ENCODE results near the gene CD40. TPM values are rescaled to one million over a fixed set of nuclear protein-coding genes. Genes with fewer than 3 reads are reported as not detected.

Gene CD40
- total RNA-seq, 1 donor from 2014 or later = 3.7 TPM

DNA sequence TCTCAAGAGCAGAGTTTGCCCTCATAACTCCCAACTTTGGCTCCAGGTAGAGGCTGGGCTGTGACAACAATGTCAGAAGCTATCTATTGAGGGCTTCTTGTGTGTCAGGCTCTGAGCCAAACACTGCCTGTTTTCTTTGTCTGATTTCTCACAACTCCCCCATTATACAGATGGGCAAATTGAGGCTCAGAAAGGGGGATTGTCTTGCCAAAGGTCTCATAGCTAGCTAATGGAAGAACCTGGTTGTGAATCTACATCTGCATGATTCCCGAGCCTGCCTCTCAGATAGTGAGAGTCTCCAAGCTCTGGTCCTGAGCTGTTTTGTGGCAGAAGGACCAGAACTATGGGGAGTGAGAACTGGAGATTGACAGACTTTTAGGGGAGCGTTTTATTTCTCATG lies 1.4 kb downstream of the CD40 start:
- no peaks in the 10 kb centered on the region for H3K27me3 ChIP-seq (ENCODE audit: control insufficient read depth in 3 of 3, insufficient read depth in 3 of 3, low read length in 3 of 3)
- H3K9ac ChIP-seq (ENCODE audit: low read depth in 1 of 3, low read length in 3 of 3) = no peak overlapping the region
- H3K36me3 ChIP-seq (ENCODE audit: control insufficient read depth in 3 of 3, insufficient read depth in 3 of 3, low read length in 3 of 3) = peaks cover 15 to 19% (median 15%) of the 10 kb centered on the region in 3 donors
- no peaks in the 10 kb centered on the region for H3K9me3 ChIP-seq (ENCODE audit: control insufficient read depth in 3 of 3, low read length in 3 of 3)
- H3K4me1 ChIP-seq (ENCODE audit: control insufficient read depth in 3 of 3, insufficient read depth in 3 of 3, low read length in 3 of 3) = peaks cover 11 to 27% (median 21%) of the 10 kb centered on the region in 3 donors
- H3K27ac ChIP-seq (ENCODE audit: low read depth, low read length) = no peak overlapping the region
- H3K4me3 ChIP-seq (ENCODE audit: low read length in 3 of 3) = no peak overlapping the region

DNA sequence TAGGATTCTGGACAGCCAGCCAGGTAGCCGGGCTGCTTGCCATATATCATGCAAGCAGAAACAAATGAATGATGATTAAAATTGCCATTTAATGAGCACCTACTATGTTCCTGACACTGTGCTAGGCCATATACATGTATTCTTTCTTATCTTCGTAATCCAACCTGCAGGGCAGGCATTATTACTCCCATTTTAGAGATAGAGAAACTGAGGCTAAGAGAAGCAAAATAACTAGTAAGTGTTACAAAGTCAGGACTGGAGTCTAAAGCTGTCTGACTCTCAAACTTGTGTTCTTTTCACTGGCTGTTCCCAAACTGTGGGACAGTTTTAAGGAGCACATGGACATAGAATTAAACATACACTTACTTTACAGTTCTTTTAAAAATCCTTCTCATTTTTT lies 2.0 kb downstream of the CD40 start:
- no peak overlapping the region for H3K4me3 ChIP-seq (ENCODE audit: low read length in 3 of 3)
- peaks cover 11 to 27% (median 21%) of the 10 kb centered on the region in 3 donors for H3K4me1 ChIP-seq (ENCODE audit: control insufficient read depth in 3 of 3, insufficient read depth in 3 of 3, low read length in 3 of 3)
- no peaks in the 10 kb centered on the region for H3K27me3 ChIP-seq (ENCODE audit: control insufficient read depth in 3 of 3, insufficient read depth in 3 of 3, low read length in 3 of 3)
- no peak overlapping the region for H3K9ac ChIP-seq (ENCODE audit: low read depth in 1 of 3, low read length in 3 of 3)
- no peak overlapping the region for H3K27ac ChIP-seq (ENCODE audit: low read depth, low read length)
- no peaks in the 10 kb centered on the region for H3K9me3 ChIP-seq (ENCODE audit: control insufficient read depth in 3 of 3, low read length in 3 of 3)
- H3K36me3 ChIP-seq (ENCODE audit: control insufficient read depth in 3 of 3, insufficient read depth in 3 of 3, low read length in 3 of 3) = peaks cover 15 to 19% (median 16%) of the 10 kb centered on the region in 3 donors

DNA sequence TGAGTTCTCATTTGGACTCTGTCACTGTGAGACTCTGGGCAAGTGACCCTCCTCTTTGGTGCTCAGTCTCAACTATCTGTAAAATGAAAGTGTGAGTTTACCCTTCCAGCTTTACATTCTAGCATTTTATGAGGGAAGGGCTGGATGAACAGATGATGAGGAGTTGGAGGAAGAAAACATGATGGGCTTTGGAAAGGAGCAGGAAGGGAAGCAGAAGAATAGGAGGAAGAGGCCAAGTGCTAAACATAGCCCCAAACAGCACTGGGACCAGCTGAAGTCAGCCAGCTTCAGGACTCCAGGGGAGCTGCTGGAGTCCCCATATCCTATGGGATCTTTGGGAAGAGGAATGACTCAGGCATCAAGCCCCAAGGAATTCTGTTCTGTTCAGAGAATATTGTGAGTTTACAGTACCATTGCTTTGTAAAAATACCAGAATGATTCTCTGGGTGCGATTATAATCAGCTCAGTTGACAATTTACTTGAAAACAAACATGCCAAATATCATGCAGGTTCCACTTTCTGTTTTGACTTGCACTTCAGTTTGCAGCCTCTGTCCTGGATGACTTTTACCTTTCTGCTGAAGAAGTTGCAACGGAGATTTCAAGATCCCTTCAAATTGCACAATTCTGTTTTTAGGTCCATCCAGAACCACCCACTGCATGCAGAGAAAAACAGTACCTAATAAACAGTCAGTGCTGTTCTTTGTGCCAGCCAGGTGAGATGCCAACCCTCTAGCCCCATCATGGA lies 3.2 kb downstream of the CD40 start:
- Histone ChIP-seq H3K9ac (ENCODE audit: low read depth in 1 of 3, low read length in 3 of 3) (no peak overlapping the region), H3K4me3 (ENCODE audit: low read length in 3 of 3) (no peak overlapping the region), H3K9me3 (ENCODE audit: control insufficient read depth in 3 of 3, low read length in 3 of 3) (no peaks in the 10 kb centered on the region), H3K27ac (ENCODE audit: low read depth, low read length) (no peak overlapping the region), H3K36me3 (ENCODE audit: control insufficient read depth in 3 of 3, insufficient read depth in 3 of 3, low read length in 3 of 3) (peaks cover 18 to 21% (median 19%) of the 10 kb centered on the region in 3 donors), H3K27me3 (ENCODE audit: control insufficient read depth in 3 of 3, insufficient read depth in 3 of 3, low read length in 3 of 3) (no peaks in the 10 kb centered on the region), H3K4me1 (ENCODE audit: control insufficient read depth in 3 of 3, insufficient read depth in 3 of 3, low read length in 3 of 3) (peaks cover 11 to 27% (median 21%) of the 10 kb centered on the region in 3 donors)

DNA sequence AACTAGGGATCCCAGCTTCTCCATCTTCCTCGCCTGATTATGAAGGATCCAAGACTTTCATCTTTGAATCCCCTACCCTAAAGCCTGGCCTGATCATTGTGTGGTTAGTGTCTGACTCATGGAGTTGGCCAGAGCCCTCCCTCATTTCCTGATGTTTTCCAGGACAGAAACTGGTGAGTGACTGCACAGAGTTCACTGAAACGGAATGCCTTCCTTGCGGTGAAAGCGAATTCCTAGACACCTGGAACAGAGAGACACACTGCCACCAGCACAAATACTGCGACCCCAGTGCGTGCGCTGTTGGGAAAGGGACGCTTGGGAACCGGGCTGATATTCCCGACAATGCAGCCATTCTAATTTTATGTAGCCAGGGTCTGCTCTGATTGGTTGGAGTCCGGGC lies 4.0 kb downstream of the CD40 start:
- Histone ChIP-seq H3K4me1 (ENCODE audit: control insufficient read depth in 3 of 3, insufficient read depth in 3 of 3, low read length in 3 of 3) (peaks cover 11 to 27% (median 21%) of the 10 kb centered on the region in 3 donors), H3K9me3 (ENCODE audit: control insufficient read depth in 3 of 3, low read length in 3 of 3) (no peaks in the 10 kb centered on the region), H3K36me3 (ENCODE audit: control insufficient read depth in 3 of 3, insufficient read depth in 3 of 3, low read length in 3 of 3) (peaks cover 21 to 25% (median 23%) of the 10 kb centered on the region in 3 donors), H3K27me3 (ENCODE audit: control insufficient read depth in 3 of 3, insufficient read depth in 3 of 3, low read length in 3 of 3) (no peaks in the 10 kb centered on the region), H3K9ac (ENCODE audit: low read depth in 1 of 3, low read length in 3 of 3) (no peak overlapping the region), H3K27ac (ENCODE audit: low read depth, low read length) (no peak overlapping the region), H3K4me3 (ENCODE audit: low read length in 3 of 3) (no peak overlapping the region)

DNA sequence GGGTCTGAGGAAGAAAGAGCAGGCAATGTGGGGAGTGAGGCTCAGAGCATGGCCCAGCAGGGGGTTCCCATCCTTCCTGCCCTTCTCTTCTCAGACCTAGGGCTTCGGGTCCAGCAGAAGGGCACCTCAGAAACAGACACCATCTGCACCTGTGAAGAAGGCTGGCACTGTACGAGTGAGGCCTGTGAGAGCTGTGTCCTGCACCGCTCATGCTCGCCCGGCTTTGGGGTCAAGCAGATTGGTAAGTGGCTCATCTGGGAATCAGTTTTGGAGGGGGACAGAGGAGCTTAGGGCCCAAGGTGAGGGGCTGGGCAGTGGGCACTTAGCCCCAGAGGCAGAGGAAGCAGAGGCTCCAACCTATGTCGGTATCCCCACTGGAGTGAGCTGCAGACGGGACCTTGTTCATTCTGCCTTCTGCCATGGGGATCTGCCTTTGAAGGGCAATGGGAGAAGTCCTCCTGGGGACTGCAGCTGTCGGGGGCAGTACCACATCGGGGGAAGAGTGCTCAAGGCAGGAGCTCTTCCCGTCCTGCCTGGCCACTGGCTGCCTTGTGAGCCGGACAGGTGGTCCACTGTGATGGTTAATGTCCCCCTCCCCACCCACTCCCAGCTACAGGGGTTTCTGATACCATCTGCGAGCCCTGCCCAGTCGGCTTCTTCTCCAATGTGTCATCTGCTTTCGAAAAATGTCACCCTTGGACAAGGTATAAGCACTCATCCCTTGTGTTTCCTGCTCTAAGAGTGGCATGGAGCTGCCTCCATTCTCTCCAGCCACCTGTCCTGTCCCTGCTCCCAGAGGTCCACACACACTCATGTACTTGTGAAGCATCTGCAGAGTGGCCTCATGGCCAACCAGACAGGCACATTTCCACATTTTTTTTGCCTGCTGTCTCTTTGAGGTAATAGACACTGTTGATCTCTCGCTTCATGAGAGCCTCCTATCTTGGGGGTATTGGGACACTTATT lies 4.7 kb downstream of the CD40 start:
- no peaks in the 10 kb centered on the region for H3K9me3 ChIP-seq (ENCODE audit: control insufficient read depth in 3 of 3, low read length in 3 of 3)
- no peak overlapping the region for H3K9ac ChIP-seq (ENCODE audit: low read depth in 1 of 3, low read length in 3 of 3)
- H3K36me3 ChIP-seq (ENCODE audit: control insufficient read depth in 3 of 3, insufficient read depth in 3 of 3, low read length in 3 of 3) = peaks cover 21 to 25% (median 23%) of the 10 kb centered on the region in 3 donors
- no peak overlapping the region for H3K4me3 ChIP-seq (ENCODE audit: low read length in 3 of 3)
- peaks cover 7 to 23% (median 15%) of the 10 kb centered on the region in 3 donors for H3K4me1 ChIP-seq (ENCODE audit: control insufficient read depth in 3 of 3, insufficient read depth in 3 of 3, low read length in 3 of 3)
- no peaks in the 10 kb centered on the region for H3K27me3 ChIP-seq (ENCODE audit: control insufficient read depth in 3 of 3, insufficient read depth in 3 of 3, low read length in 3 of 3)
- no peak overlapping the region for H3K27ac ChIP-seq (ENCODE audit: low read depth, low read length)

DNA sequence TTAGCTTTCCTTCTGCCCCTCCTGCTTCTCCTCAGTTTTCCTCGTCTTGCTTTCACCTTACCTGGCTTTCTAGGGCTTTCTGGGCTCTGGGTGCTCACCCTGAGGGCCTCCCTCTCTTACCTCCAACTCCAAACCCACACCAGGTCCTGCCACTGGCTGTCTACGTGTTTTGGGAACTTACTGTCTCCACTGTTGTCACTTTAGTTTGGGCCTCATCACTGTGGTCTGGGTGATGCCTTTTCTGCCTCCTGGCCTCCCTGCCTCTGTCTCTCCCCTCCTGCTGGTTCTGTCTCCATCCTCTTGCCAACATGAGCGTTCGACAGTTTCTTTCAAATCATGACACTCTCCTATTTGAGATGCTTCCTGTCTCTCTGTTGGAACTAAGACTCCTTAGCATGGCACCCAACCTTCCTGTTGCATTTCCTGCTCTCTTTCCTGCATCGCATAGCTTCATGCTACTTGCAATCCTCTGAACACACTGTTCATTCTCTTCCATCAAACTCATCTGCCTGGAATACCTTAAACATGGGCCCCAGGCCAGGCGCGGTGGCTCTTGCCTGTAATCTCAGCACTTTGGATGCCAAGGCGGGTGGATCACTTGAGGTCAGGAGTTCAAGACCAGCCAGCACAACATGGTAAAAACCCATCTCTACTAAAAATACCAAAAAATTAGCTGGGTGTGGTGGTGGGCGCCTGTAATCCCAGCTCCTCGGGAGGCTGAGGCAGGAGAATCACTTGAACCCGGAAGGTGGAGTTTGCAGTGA lies 5.5 kb downstream of the CD40 start:
- H3K27ac ChIP-seq (ENCODE audit: low read depth, low read length) = no peak overlapping the region
- no peaks in the 10 kb centered on the region for H3K9me3 ChIP-seq (ENCODE audit: control insufficient read depth in 3 of 3, low read length in 3 of 3)
- H3K36me3 ChIP-seq (ENCODE audit: control insufficient read depth in 3 of 3, insufficient read depth in 3 of 3, low read length in 3 of 3) = peaks cover 21 to 25% (median 23%) of the 10 kb centered on the region in 3 donors
- H3K4me1 ChIP-seq (ENCODE audit: control insufficient read depth in 3 of 3, insufficient read depth in 3 of 3, low read length in 3 of 3) = peaks cover 5 to 19% (median 14%) of the 10 kb centered on the region in 3 donors
- H3K27me3 ChIP-seq (ENCODE audit: control insufficient read depth in 3 of 3, insufficient read depth in 3 of 3, low read length in 3 of 3) = peaks cover 0 to 4% (median 0%) of the 10 kb centered on the region in 3 donors
- H3K9ac ChIP-seq (ENCODE audit: low read depth in 1 of 3, low read length in 3 of 3) = no peak overlapping the region
- no peak overlapping the region for H3K4me3 ChIP-seq (ENCODE audit: low read length in 3 of 3)

DNA sequence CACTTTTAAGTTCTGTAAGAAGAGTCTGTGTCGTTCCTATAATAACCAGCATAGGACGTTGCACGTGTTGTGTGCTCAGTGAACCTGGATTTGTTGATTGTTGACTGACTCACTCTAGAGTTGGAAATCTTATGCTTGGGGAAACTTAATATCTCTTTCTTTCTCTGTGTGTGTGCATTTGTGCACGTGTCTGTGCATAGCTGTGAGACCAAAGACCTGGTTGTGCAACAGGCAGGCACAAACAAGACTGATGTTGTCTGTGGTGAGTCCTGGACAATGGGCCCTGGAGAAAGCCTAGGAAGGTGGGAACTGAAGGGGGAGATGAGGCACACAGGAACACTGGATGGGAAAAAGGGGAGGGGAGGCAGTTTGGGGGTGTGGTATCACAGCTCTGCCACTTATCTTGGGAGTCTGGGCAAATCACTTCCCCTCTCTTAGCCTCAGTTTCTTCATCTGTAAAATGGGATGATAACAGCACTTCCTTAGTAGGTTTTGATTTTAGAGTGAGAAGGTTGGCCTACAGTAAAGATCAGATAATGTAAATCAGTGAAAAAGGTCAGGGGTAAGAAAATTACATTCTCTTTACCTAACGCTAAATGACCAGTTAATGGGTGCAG lies 8.4 kb downstream of the CD40 start:
- Histone ChIP-seq H3K27me3 (ENCODE audit: control insufficient read depth in 3 of 3, insufficient read depth in 3 of 3, low read length in 3 of 3) (peaks cover 0 to 16% (median 10%) of the 10 kb centered on the region in 3 donors), H3K36me3 (ENCODE audit: control insufficient read depth in 3 of 3, insufficient read depth in 3 of 3, low read length in 3 of 3) (peaks cover 21 to 25% (median 23%) of the 10 kb centered on the region in 3 donors), H3K4me1 (ENCODE audit: control insufficient read depth in 3 of 3, insufficient read depth in 3 of 3, low read length in 3 of 3) (peaks cover 9 to 14% (median 12%) of the 10 kb centered on the region in 3 donors), H3K9me3 (ENCODE audit: control insufficient read depth in 3 of 3, low read length in 3 of 3) (no peaks in the 10 kb centered on the region), H3K4me3 (ENCODE audit: low read length in 3 of 3) (no peak overlapping the region), H3K9ac (ENCODE audit: low read depth in 1 of 3, low read length in 3 of 3) (no peak overlapping the region), H3K27ac (ENCODE audit: low read depth, low read length) (no peak overlapping the region)

DNA sequence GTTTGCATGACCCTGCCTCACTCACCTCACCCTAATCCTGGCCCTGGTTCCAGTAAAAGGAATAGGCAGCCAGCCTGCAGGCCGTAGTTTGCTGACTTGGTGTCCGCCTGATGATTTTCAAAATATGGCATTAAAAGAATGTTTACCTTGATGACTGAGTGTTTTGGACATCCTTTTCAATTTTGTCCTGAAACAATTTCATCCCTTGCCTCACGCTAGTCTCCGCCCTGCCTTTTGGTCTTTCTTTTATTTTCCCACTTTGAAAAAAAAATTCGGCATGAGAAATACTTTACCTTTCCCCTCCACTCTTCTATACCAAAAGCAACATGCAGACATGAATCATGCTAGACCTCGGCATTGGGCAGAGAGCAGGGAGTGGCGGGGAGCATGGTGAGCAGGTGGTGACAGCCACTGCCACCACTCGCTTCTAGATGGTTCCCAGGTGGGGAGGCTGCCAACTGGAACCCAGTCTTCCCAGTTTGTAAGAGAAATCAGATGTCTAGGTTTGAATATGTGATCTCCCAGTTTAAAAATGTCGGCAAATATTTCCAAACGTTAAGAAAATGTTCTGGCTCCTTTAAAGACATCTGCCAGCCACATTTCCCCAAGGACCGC lies 9.4 kb downstream of the CD40 start:
- H3K4me3 ChIP-seq (ENCODE audit: low read length in 3 of 3) = no peak overlapping the region
- H3K27ac ChIP-seq (ENCODE audit: low read depth, low read length) = no peak overlapping the region
- no peaks in the 10 kb centered on the region for H3K9me3 ChIP-seq (ENCODE audit: control insufficient read depth in 3 of 3, low read length in 3 of 3)
- H3K4me1 ChIP-seq (ENCODE audit: control insufficient read depth in 3 of 3, insufficient read depth in 3 of 3, low read length in 3 of 3) = peaks cover 6 to 18% (median 9%) of the 10 kb centered on the region in 3 donors
- peaks cover 20 to 24% (median 23%) of the 10 kb centered on the region in 3 donors for H3K36me3 ChIP-seq (ENCODE audit: control insufficient read depth in 3 of 3, insufficient read depth in 3 of 3, low read length in 3 of 3)
- H3K27me3 ChIP-seq (ENCODE audit: control insufficient read depth in 3 of 3, insufficient read depth in 3 of 3, low read length in 3 of 3) = peaks cover 4 to 23% (median 10%) of the 10 kb centered on the region in 3 donors
- no peak overlapping the region for H3K9ac ChIP-seq (ENCODE audit: low read depth in 1 of 3, low read length in 3 of 3)
